ENCODE data around the gene AGTPBP1.

AGTPBP1 gene

DNA sequence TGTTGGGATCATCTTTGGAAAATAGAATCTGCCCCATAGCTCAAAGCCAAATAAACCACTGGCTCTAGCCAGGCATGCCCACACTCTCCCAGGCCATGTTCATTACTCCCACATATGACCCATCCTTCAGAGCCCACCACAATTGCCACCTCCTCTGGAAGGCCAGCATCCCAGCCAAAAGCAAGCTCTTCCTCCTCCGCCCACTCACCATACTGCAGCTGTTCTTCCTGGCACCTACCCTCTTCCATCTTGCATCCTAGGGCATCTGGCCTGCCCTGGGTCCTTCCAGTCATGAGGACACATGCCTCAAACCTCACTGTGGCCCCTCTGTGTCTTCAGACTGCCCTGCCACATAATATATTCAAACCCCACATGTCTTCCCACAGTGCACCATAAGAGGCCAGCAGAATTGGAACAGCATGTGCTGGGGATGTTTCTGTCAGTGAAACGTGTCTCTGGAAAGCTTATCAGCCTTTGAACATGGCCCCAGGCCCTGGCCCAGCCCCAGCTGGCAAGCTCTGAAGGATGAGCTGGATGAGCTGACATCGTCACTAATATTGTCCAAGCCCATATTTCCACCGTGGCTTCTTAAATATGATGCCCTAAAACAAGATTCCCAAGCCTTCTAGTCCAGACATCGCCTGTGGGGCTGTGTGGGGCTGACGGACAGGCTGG lies 230.8 kb downstream of the AGTPBP1 start:
- H3K27me3 ChIP-seq (ENCODE audit: insufficient read depth, low read length) = peaks cover 20% of the 10 kb centered on the region
- H2AFZ ChIP-seq (ENCODE audit: low read length, unreplicated experiment) = no peak overlapping the region
- no peaks in the 10 kb centered on the region for H3K79me2 ChIP-seq (ENCODE audit: control insufficient read depth, insufficient read depth, low read length, unreplicated experiment)
- no peaks in the 10 kb centered on the region for H3K4me1 ChIP-seq (ENCODE audit: control insufficient read depth, insufficient read depth, low read length, unreplicated experiment)
- H3K36me3 ChIP-seq (ENCODE audit: insufficient read depth, low read length) = no peaks in the 10 kb centered on the region
- H3K27ac ChIP-seq (ENCODE audit: low read depth, low read length) = no peak overlapping the region
- no peak overlapping the region for H3K4me3 ChIP-seq (ENCODE audit: low read depth, low read length)

DNA sequence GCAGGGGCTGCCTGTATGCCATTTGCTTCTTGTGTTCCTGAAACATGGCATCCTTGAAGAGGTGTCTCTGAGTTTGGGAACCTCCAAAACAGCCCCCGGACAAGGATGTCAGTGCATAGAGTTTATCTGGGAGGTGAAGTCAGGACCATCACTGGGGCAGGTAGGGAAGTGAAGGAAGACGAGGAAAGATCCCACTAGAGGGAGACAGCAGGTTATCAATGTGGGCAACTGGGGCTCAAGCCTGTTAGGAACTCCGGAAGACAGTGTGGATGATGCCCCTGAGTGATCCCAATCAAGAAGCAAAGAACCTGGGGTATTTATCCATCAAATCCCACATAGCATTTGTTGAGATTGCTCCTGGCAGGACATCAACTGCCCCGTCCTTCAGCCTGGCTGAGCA lies 233.1 kb downstream of the AGTPBP1 start:
- no peak overlapping the region for H3K27ac ChIP-seq (ENCODE audit: low read depth, low read length)
- peaks cover 24% of the 10 kb centered on the region for H3K27me3 ChIP-seq (ENCODE audit: insufficient read depth, low read length)
- H3K36me3 ChIP-seq (ENCODE audit: insufficient read depth, low read length) = no peaks in the 10 kb centered on the region
- H3K4me3 ChIP-seq (ENCODE audit: low read depth, low read length) = no peak overlapping the region
- no peak overlapping the region for H2AFZ ChIP-seq (ENCODE audit: low read length, unreplicated experiment)
- no peaks in the 10 kb centered on the region for H3K79me2 ChIP-seq (ENCODE audit: control insufficient read depth, insufficient read depth, low read length, unreplicated experiment)
- H3K4me1 ChIP-seq (ENCODE audit: control insufficient read depth, insufficient read depth, low read length, unreplicated experiment) = no peaks in the 10 kb centered on the region

DNA sequence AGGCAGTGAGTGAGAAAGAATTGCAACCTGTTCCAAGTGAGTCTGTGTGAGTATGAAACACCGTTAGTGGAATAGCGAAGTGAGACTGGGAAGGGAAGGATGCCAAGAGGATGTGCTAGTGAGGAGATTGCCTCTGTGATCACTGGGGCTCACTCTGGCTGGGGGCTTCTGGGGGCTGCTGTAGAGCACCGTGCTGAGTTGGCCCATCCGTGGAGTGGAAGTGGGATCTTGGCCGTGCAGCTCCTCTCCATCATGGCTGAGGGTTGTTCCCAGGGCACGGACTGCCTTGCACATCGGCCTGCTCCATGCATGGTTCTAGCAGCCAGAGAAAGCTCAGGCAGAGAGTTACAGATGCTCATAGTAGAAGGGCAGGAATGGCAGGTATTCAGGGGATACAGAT lies 236.1 kb downstream of the AGTPBP1 start:
- Histone ChIP-seq H3K4me3 (ENCODE audit: low read depth, low read length) (no peak overlapping the region), H3K27ac (ENCODE audit: low read depth, low read length) (no peak overlapping the region), H2AFZ (ENCODE audit: low read length, unreplicated experiment) (no peak overlapping the region), H3K4me1 (ENCODE audit: control insufficient read depth, insufficient read depth, low read length, unreplicated experiment) (no peaks in the 10 kb centered on the region), H3K27me3 (ENCODE audit: insufficient read depth, low read length) (peaks cover 21% of the 10 kb centered on the region), H3K36me3 (ENCODE audit: insufficient read depth, low read length) (no peaks in the 10 kb centered on the region), H3K79me2 (ENCODE audit: control insufficient read depth, insufficient read depth, low read length, unreplicated experiment) (no peaks in the 10 kb centered on the region)

DNA sequence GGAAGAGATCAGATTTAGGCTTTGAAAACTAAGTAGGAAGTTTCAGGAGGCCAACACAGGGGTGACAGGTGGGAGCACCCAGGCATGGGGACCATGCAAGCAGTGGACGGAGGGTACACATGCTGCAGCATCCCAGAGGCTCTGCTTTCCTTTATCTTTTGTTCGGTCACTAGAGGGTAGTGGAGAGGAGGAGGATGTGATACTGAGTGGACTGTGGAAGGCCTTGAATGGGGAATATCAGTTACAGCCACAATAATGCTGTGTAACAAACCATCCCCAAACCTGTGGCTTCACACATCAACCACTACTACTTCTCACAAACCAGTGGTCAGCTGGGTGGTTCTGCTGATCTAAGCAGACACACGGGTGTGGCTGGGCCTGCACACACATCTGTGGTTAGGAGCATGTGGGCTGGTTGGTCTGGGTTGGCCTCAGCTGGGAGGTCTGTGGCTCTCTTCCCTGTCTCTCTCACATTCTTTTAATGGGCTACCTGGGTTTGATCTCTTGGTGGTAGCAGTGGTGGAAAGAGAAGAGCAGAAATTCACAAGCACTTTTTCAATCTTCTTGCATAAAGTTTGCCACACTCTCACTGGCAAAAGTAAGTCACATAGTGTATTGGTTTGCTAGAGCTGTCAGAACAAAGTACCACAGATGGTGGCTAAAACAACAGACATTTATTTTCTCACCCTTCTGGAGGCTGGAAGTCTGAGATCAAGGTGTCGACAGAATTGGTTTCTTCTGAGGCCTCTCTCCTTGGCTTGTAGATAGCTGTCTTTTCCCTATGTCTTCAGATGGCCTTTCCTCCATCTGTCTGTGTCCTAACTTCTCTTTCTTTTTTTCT lies 238.7 kb downstream of the AGTPBP1 start:
- Histone ChIP-seq H3K4me1 (ENCODE audit: control insufficient read depth, insufficient read depth, low read length, unreplicated experiment) (no peaks in the 10 kb centered on the region), H3K79me2 (ENCODE audit: control insufficient read depth, insufficient read depth, low read length, unreplicated experiment) (no peaks in the 10 kb centered on the region), H3K36me3 (ENCODE audit: insufficient read depth, low read length) (no peaks in the 10 kb centered on the region), H3K27ac (ENCODE audit: low read depth, low read length) (no peak overlapping the region), H2AFZ (ENCODE audit: low read length, unreplicated experiment) (no peak overlapping the region), H3K27me3 (ENCODE audit: insufficient read depth, low read length) (0 out of 2 replicates have a peak, but pooled peaks cover 10% of the 10 kb centered on the region), H3K4me3 (ENCODE audit: low read depth, low read length) (no peak overlapping the region)

DNA sequence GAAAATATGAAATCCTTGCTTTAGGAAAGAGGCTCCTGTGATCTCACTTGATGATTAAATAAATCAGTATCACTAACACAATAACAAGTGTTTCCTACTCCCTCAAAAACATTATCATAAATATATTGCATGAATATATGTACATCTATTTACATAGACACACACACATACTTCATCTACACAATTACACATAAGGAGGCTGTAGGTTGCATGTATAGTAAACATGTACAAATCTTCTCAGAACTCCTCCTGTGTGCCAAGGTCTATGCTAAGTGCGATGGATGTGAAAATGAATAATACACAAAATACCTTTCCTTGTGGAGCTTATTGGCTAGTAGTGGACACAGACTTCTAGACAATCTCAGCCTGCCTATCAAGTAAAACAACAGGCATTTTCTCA lies 239.9 kb downstream of the AGTPBP1 start:
- Histone ChIP-seq H2AFZ (ENCODE audit: low read length, unreplicated experiment) (no peak overlapping the region), H3K4me3 (ENCODE audit: low read depth, low read length) (no peak overlapping the region), H3K4me1 (ENCODE audit: control insufficient read depth, insufficient read depth, low read length, unreplicated experiment) (no peaks in the 10 kb centered on the region), H3K27me3 (ENCODE audit: insufficient read depth, low read length) (0 out of 2 replicates have a peak, but pooled peaks cover 15% of the 10 kb centered on the region), H3K79me2 (ENCODE audit: control insufficient read depth, insufficient read depth, low read length, unreplicated experiment) (no peaks in the 10 kb centered on the region), H3K27ac (ENCODE audit: low read depth, low read length) (no peak overlapping the region), H3K36me3 (ENCODE audit: insufficient read depth, low read length) (no peaks in the 10 kb centered on the region)

DNA sequence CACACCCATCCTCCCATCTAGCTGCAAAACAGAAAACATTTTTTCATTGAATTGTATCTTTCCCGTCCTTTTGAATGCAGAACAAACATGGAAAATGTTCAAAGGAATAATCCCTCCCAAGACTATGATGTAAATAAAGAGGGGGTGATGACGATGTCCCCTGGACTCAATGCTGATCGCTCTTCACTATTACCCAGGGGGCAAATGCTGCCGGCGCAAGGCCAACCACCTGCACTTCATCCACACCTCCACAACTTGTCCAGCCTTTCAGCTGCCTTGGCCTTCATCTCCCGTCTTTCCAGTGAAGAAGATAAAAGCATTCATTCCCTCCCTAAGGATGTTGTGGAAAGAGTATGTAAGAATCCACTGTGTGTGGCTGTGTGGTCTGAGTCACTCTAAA lies 240.3 kb downstream of the AGTPBP1 start:
- no peaks in the 10 kb centered on the region for H3K36me3 ChIP-seq (ENCODE audit: insufficient read depth, low read length)
- H3K27ac ChIP-seq (ENCODE audit: low read depth, low read length) = no peak overlapping the region
- H3K4me3 ChIP-seq (ENCODE audit: low read depth, low read length) = no peak overlapping the region
- H3K79me2 ChIP-seq (ENCODE audit: control insufficient read depth, insufficient read depth, low read length, unreplicated experiment) = no peaks in the 10 kb centered on the region
- H3K4me1 ChIP-seq (ENCODE audit: control insufficient read depth, insufficient read depth, low read length, unreplicated experiment) = no peaks in the 10 kb centered on the region
- H3K27me3 ChIP-seq (ENCODE audit: insufficient read depth, low read length) = 0 out of 2 replicates have a peak, but pooled peaks cover 15% of the 10 kb centered on the region
- no peak overlapping the region for H2AFZ ChIP-seq (ENCODE audit: low read length, unreplicated experiment)
